Measurements from ENCODE around the gene MRGPRX1. TPM values are rescaled to one million over a fixed set of nuclear protein-coding genes. Genes with fewer than 3 reads are reported as not detected.
"Not testable (repeated sequence)": the region's sequence is repeated elsewhere in the genome, so short reads cannot be mapped to it uniquely, and the experiment has no call there.

The MRGPRX1 gene
- polyA plus RNA-seq (ENCODE audit: insufficient read length), result not detected

DNA sequence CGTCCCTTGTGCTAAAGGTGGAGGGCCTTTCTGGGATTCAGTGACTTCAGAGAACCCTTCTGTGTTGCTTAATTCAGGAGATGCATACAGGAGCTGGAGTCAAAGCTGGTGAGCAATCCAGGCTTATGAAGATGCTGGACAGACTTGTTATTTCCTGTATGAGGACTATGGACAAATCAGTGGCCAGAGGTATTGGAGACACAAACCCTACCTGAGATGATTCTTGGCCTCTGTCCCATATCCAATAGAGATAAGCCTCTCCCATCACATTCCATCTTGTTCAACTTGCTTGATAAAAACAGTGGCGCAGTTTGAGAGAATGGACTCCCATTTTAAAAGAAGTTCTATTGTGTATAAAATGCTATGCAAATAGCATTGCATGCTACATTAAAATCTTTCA, at the start of gene MRGPRX1:
MRGPRX1 (minus strand) TSS at position 101 of the 400 bp plus-strand sequence. CDS start 4,630 bp downstream, outside the sequence.
- no peak for DNase-seq

DNA sequence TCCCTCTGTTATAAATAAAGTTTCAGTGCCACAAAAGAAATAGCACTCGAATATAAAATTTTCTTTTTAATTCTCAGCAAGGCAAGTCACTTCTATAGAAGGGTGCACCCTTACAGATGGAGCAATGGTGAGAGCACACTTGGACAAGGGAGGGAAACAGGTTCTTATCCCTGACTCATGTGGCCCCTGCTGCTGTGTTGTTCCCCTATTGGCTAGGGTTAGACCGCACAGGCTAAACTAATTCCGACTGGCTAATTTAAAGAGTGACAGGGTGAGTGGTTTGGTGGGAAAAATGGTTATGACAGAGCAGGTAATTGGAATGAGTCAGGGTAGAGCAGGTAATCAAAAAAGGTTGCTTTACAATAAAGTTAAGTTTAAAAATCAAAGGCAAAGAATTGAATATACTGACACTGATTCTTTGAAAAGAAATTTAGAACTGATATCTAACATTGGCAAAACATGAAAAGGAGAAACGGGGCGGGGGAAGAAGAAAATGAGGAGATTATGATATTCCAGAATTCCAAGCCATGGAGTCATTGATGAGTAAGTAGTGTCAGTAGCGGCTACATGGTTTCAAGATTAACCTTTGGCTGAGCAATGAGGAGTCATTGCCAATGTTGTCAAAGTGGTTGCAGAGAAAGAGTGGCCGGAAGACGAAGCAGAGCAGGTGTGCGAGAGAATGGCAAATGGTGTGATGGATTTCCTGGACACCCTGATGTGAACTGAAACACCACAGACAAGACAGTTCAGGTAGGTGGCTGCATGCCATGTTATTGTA, 48.4 kb upstream of the MRGPRX1 start:
- DNase-seq, result no peak

DNA sequence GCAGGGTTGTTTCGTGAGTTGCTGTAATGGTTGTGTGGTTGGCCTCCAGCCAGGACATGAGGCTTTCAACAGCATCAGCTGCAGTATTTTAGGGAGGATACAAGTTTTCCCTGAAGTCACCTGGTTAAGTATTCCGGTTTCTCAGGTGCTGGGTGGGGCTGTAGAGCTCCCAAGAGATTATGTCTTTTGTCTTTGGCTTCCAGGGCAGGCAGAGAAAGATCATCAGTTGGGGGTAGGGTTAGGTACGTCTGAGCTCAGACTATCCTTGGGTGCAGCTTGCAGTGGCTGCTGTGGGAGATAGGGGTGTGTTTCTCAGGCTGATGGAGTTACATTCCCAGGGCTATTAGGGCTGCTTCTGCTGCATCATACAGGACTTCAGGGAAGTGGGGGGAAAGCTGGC, 47.5 kb upstream of the MRGPRX1 start:
- DNase-seq, result no peak

DNA sequence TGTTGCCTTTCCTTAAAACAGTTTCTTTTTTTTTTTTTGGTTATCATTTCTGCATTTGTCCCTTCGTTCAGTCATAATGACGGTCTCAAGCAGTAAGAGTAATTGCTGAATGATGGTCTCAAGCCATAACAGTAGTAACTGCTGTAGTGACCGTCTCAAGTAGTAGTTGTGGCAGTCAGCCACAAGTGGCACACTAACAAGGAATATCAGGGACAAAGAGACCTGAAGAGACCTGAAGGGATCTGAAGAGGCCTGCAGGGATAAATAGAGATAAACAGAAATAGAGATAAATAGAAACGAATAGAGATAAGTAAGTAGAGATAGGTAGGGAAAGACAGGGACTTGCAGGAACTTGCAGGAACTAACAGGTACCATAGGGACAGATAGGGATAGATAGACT, 42.7 kb upstream of the MRGPRX1 start:
- DNase-seq, result no peak

DNA sequence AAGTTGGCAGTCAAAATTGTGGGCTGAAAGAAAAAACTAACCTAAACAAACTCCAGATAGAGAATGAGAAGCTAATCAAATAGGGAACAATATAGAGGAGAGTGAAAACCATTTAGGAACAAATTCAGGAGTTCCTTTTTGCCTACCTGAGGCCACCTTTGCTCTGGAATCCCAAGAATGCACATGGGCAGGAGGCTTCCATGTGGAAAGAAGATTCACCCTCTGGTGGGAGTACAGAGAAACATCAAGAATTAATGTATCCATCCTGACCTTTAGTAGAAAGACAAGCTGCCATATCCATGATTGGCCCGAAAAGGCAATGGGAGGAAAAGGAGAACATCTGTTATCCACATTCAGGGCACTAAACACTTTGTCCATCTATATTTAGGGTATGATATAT, 35.0 kb upstream of the MRGPRX1 start:
- DNase-seq, result no peak

DNA sequence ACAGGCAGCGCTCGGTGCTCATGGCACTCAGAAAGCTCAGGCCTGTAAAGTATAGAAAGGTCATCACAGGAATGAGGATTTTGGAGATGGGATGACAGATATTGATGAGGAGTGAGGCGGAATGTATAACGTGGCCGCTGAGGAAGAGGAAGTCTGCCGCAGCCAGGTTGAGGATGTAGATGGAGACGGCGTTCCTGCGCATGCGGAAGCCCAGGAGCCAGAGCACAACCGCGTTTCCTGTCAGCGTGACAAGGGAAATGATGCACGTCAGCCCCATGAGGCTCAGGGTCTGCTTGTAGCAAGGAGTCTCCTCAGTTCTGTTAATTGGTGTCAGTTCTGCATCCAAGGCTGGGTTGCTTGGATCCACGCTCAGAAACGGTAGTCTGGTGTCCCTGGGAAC, 33.1 kb upstream of the MRGPRX1 start:
- no peak for DNase-seq

DNA sequence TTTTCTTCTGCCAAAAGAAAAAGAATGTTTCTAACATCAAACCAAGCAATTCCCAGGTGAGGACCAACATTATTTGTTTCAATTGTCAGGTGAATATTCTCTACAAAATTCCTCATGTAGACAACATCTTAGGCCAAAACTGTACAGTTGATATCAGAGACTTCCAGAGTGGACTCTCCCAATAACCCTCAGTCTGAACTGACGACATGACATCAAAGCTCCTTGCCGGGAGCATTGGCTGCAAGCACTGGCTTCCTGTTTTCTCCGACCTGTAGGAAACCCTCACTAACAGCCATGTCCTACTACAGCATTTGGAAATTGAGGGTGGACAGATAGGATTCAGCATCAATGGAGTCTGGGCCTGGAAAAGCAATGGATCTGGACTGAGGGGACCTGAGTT, 30.5 kb upstream of the MRGPRX1 start:
- no peak for DNase-seq

DNA sequence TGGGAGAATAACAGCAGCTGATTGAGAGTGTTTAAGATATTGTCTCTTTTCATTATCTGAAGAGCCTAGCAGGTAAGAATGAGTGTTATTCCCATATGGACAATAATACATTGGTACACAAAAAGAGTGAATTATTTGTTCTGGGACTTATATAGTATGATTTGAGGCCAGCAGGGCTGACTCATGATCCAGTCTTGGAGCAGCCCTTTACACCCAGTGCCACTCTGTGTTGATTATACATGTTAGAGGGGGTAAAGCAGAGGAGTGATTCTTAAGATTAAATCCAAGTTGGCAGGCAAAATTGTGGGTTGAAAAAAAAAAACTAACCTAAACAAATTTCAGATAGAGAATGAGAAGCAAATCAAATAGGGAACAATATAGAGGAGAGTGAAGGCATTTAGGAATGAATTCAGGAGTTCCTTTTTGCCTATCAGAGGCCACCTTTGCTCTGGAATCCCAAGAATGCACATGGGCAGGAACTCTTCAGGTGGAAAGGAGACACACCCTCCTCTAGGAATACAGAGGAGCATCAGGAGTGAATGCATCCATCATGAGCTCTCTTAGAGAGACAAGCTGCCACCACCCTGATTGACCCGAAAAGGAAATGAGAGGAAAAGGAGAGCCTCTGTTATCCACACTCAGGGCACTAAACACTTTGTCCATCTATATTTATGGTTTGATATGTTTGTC, 19.2 kb upstream of the MRGPRX1 start:
- DNase-seq, result no peak

DNA sequence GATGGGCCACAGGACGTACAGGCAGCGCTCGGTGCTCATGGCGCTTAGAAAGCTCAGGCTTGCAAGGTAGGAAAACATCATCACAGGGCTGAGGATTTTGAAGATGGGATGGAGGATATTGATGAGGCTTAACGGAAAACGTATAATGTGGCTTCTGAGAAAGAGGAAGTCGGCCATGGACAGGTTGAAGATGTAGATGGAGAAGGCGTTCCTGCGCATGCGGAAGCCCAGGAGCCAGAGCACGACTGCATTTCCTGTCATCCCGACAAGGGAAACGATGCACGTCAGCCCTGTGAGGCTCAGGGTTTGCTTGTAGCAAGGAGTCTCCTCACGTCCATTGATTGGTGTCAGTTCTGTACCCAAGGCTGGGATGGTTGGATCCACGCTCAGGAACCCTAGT, 17.4 kb upstream of the MRGPRX1 start:
- DNase-seq, result no peak

DNA sequence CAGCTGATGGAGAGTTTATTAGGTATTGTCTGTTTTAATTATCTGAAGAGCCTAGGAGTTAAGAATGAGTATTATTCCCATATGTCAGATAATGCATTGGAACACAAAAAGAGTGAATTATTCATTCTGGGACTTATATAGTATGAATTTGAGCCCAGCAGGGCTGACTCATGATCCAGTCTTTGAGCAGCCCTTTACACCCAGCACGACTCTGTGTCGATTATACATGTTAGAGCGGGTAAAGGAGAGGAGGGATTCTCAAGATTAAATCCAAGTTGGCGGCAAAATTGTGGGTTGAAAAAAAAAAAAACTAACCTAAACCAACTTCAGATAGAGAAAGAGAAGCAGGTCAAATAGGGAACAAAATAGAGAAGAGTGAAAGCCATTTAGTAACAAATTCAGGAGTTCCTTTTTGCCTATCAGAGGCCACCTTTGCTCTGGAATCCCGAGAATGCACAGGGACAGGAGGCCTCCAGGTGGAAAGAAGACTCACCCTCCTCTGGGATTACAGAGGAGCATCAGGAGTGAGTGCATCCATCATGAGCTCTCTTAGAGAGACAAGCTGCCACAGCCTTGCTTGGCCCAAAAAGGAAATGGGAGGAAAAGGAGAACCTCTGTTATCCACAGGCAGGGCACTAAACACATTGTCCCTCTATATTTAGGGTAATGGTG, 3.1 kb downstream of the MRGPRX1 start:
- DNase-seq, result no peak

DNA sequence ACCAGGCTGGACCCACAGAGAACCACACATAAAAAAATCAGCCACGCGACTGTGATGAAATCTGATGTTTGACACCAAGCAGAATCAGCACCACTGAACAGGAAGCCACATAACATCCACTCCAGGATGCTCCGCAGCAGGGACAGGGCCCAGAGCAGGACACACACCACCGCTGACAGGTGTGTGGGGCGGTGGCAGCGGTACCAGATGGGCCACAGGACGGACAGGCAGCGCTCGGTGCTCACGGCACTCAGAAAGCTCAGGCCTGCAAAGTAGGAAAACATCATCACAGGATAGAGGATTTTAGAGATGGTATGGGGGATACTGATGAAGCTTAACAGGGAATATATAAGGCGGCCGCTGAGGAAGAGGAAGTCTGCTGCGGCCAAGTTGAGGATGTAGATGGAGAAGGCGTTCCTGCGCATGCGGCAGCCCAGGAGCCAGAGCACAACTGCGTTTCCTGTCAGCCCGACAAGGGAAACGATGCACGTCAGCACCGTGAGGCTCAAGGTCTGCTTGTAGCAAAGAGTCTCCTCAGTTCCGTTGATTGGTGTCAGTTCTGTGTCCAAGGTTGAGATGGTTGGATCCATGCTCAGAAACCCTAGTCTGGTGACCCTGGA, 4.9 kb downstream of the MRGPRX1 start:
- DNase-seq, result no peak

DNA sequence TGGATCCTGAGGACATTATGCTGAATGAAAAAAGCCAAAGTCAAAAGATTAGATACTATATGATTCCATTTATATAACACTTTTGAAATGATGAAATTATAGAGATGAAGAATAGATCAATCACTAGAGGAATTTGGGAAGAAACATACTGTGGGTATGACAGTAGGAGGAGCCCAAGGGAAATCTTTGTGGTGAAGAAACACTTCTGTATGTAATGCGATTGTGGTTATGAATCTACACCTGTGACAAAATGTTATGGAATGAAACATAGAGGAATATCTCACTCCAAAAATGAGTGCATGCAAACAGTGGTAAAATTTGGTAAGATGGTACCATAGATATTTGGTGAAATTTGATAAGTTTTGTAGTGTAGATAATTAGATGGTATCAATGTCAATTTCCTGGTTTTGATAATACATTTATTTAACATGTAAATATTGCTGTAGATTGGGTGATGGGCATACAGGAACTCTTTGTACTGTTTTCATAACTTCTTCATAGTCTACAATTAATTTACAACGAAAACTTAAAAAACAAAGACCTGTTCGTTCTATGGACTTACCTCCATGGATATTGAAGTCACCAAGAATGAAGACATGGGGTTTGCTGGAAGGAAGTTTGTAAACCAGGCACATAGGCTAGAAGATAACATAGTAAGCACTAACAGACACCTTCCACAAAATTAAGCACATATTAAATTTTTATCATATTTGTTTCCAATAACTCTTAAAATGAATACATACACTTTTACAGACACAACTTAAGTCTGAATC, 11.5 kb downstream of the MRGPRX1 start:
- no peak for DNase-seq

DNA sequence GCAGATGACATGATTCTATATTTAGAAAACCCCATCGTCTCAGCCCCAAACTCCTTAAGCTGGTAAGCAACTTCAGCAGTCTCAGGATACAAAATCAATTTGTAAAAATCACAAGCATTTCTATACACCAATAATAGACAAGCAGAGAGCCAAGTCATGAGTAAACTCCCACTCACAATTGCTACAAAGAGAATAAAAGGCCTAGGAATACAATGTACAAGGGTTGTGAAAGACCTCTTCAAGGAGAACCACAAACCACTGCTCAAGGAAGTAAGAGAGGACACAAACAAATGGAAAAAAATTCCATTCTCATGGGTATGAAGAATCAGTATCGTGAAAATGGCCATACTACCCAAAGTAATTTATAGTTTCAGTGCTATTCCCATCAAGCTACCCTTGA, 13.8 kb downstream of the MRGPRX1 start:
- not testable (repeated sequence) for DNase-seq

DNA sequence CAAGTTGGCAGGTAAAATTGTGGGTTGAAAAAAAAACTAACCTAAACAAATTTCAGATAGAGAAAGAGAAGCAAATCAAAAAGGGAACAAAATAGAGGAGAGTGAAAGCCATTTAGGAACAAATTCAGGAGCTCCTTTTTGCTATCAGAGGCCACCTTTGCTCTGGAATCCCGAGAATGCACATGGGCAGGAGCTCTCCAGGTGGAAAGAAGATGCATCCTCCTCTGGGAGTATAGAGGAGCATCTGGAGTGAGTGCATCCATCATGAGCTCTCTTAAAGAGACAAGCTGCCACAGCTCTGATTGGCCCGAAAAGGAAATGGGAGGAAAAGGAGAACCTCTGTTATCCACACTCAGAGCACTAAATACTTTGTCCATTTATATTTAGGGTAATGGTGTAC, 26.3 kb downstream of the MRGPRX1 start:
- DNase-seq, result no peak

DNA sequence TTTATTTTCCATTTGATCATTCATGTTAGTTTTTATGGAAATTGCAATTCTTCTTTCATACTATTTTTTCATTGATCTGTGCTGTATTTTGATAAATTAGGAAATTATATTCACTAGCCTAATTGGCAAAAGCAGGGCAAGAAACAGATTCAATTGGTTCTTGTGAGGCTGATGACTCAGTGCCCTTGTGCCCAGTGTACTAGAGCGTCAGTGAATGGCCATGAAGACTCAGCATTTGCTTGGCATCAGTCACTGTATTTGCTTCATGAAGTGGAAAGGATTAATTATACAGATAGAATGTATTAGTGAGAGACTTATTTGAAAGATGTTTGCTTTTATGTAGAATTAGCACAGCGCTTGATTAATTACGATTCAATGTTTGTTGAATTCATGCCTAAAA, 31.8 kb downstream of the MRGPRX1 start:
- DNase-seq, result no peak

DNA sequence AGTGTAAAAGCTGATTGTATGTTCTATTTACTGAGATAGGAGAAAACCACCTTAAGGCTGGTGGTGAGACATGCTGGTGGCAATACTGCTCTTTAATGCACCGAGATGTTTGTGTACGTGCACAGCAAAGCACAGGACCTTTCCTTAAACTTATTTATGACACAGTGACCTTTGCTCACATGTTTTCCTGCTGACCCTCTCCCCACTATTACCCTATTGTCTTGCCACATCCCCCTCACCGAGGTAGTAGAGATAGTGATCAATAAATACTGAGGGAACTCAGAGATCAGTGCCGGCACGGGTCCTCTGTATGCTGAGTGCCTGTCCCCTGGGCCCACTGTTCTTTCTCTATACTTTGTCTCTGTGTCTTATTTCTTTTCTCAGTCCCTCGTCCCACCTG, 38.6 kb downstream of the MRGPRX1 start:
- not testable (repeated sequence) for DNase-seq

DNA sequence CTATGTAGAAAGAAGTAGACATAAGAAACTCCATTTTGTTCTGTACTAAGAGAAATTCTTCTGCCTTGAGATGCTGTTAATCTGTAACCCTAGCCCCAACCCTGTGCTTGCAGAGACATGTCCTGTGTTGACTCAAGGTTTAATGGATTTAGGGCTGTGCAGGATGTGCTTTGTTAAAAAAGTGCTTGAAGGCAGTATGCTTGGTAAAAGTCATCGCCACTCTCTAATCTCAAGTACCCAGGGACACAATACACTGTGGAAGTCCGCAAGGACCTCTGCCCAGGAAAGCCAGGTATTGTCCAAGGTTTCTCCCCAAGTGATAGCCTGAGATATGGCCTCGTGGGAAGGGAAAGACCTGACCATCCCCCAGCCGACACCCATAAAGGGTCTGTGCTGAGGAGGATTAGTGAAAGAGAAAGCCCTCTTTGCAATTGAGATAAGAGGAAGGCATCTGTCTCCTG, 39.0 kb downstream of the MRGPRX1 start:
- DNase-seq, result not testable (repeated sequence)

DNA sequence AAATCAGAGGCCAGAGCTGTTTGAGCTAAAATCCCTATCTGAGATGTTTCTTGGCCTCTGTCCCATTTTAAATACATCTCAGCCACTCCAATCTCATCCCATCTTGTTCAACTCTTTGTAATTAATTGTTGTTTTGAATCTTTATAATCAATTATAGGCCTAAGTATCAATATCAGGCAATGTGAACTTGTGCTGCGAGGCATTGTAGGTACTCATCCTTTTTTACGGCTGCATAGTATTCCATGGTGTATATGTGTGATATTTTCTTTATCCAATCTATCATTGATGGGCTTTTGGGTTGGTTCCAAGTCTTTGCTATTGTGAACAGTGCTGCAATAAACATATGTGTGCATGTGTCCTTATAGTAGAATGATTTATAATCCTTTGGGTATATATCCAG, 47.5 kb downstream of the MRGPRX1 start:
- DNase-seq, result not testable (repeated sequence)

DNA sequence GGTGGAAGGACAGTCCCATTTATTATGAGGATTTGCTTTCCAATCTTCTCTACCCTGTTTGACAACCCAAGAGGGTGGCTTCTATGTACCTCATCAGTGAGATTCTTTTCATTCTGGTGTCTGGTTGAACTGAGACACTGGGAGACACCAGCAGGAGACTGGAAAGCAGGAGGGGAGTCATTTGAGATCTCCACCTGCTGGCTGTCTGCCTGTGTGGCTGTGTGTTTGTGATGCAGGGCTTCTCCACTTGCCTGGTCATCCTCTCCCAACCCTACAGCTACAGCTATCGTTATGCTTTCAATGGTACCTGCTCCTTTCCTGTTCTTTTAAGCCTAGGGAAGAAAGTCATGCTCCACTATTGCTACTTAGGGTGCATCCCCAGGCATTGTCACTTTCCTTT, 48.6 kb downstream of the MRGPRX1 start:
- no peak for DNase-seq
